WI38 (cell line): ENCODE results near the gene PIAS1.
A peak's percentile ranks its signal among the peaks of the same experiment; 100 is the strongest.
"Not testable (repeated sequence)": the region's sequence is repeated elsewhere in the genome, so short reads cannot be mapped to it uniquely, and the experiment has no call there.

Source experiments
- H3K4me3 ChIP-seq: 2 replicates; pipeline ENCODE4 v1.5.1; 2011; ENCODE audit warnings: low read depth, mild to moderate bottlenecking, control low read depth, low read length
- TF ChIP-seq, protein P1 (sequence below): IDR thresholded peaks from 2 replicates; pipeline ENCODE4 v1.5.1; 2012; ENCODE audit warnings: low read depth, mild to moderate bottlenecking, control low read depth, low read length

PIAS1 gene

DNA sequence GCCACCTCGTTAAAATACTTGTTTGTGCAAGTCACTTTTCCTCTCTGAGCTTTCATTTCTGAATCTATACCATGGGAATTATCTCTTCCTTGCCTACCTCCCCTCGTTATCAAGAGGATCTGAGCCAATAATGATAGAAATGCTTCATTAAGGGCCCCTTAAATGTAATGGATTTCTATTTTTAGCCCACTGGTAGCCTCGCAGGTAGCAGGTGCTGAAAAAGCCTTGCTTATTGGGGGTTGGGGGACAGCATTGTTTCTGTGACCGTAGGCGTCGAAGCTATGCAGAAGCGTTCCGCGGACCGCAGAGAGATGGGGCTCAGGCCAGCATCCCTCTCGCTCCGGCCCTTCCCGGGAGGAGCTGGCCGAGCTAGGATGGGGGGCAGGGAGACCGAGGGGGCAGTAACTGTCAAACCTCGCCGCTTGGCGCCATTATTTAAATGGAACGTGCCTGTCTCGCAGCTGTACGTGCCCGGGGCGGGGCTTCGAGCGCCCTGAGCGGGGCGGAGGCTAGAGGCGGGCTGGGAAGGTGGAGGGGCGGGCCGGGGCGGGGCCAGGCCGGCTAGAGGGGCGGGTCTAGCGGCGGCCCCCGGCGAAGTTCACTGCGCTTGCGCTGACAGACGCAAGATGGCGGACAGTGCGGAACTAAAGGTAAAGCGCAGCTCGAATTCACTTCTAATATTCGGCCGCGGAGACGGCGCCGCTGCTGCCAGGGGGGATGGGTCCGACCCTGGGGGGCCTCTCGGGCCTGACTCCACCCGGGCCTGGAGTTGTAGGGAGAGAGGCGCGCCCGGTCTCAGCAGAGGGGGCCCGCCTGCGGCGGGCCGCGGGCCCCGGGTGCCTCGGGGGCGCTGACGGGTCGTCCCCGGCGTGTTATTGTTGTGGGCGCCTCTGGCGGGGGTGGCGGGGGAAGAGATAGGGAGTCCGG is at the start of gene PIAS1:
TSS of gene PIAS1 (plus strand) at position 615 of the 927 bp plus-strand sequence. CDS start at position 627, 12 bp downstream.
- TF ChIP-seq, protein P1, sequence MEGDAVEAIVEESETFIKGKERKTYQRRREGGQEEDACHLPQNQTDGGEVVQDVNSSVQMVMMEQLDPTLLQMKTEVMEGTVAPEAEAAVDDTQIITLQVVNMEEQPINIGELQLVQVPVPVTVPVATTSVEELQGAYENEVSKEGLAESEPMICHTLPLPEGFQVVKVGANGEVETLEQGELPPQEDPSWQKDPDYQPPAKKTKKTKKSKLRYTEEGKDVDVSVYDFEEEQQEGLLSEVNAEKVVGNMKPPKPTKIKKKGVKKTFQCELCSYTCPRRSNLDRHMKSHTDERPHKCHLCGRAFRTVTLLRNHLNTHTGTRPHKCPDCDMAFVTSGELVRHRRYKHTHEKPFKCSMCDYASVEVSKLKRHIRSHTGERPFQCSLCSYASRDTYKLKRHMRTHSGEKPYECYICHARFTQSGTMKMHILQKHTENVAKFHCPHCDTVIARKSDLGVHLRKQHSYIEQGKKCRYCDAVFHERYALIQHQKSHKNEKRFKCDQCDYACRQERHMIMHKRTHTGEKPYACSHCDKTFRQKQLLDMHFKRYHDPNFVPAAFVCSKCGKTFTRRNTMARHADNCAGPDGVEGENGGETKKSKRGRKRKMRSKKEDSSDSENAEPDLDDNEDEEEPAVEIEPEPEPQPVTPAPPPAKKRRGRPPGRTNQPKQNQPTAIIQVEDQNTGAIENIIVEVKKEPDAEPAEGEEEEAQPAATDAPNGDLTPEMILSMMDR, result no peak
- peak within 1 kb of the TSS; percentile 91 for H3K4me3 ChIP-seq

GRCh38 chr15:68007642-68008041 is 46.5 kb upstream of the PIAS1 start:
- H3K4me3 ChIP-seq, result not testable (repeated sequence)

DNA sequence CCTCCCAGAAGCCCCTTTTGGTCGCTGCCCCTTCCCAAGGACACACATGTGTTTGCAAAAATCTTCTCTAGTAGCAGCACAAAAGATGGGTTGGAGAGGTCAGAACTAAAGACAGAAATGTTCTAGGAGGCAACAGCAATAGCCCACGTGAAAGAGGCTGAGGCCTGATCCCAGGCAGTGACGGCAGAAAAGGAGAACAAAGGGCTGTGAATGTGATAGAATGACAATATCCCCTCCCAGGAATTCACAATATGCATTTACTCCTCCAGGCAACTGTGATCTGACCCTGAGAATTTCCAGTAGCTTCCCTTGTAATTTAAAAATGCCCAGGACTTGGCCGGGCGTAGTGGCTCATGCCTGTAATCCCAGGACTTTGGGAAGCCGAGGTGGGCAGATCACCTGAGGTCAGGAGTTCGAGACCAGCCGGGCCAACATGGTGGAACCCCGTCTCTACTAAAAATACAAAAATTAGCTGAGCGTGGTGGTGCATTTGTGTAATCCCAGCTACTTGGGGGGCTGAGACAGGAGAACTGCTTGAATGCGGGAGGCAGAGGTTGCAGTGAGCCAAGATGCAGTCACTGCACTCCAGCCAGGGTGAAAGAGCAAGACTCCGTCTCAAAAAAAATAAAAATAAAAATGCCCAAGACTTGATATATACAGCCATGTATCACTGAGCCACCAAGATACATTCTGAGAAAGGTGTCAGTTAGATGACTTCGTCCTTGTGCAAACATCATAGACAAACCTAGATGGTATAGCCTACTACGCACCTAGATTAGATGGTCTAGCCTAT is 43.6 kb upstream of the PIAS1 start:
- TF ChIP-seq, protein P1, result no peak
- no peak overlapping the region for H3K4me3 ChIP-seq

- TF ChIP-seq, protein P1, result no peak
- no peak overlapping the region for H3K4me3 ChIP-seq
These were observed 41.2 kb upstream of the PIAS1 start for GRCh38 chr15:68012911-68013310.

DNA sequence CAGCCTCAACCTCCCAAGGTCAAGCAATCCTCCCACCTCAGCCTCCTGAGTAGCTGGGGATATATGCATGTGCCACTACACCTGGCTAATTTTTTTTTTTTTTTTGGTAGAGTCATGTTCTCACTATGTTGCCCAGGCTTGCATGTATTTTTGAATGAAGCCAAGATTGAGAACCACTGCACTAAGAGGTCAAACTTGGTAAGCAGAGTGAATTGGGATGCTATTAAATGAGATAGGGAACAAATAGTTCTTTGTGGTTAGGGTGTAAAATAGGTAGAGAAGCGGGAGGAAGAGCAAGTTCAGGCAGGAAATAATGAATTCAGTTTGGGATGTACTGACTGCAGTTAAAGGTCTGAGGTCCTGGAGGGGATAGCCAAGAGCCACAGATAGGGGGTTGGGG is 39.9 kb upstream of the PIAS1 start:
- H3K4me3 ChIP-seq, result no peak overlapping the region
- TF ChIP-seq, protein P1, result no peak

GRCh38 chr15:68015244-68015643 is 38.9 kb upstream of the PIAS1 start:
- no peak overlapping the region for H3K4me3 ChIP-seq
- TF ChIP-seq, protein P1, result no peak

GRCh38 chr15:68017201-68017600 is 36.9 kb upstream of the PIAS1 start:
- no peak overlapping the region for H3K4me3 ChIP-seq
- TF ChIP-seq, protein P1, result no peak
